ENCODE data around the gene CXXC5.

The CXXC5 gene

DNA sequence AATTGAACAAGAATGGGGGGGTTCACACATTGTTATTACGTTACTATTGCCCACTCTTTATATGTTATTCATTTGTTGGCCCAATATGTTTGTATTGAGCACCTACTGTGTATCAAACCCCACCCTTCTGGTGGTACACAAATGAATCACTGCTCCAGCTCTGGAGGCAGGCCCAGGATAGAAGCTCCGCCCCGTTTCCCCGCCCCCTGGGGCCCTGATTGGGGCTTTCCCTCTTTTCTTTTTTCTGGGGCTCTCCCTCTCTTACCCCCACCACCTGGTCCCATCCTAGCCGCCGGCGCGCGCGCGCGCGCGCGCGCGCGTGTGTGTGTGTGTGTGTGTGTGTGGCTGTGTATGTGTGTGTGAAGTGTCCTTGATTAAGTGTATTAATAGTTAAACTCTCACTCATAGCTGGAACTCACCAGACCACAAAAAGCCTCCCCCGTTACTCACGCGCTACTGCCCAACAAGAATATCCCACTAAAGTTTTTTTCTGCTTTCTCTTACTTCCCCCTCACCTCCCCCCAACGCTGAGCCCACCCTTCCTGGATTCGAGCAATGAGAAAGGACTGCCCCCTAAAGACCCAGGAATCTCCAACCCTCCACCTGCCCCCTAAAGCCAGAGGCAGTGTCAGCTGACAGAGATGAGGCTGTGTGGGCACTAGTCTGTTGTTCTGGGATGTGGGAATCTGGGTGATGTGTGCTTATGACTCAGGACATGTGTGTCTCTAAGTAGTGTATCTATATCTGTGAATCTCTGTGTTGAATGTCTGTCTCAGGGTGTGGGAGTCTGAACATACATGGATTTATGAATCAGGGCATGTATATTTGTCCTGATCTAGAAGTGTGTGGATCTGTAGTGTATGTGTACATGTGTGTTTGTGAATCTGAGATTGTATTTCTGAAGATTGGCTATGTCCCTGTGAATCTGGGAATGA is 4.0 kb downstream of the CXXC5 start:
- peak; percentile 94 for DNase-seq

GRCh38 chr5:139652788-139653241 is 4.7 kb downstream of the CXXC5 start:
- DNase-seq: peak; percentile 51

GRCh38 chr5:139653616-139654015 is 5.5 kb downstream of the CXXC5 start:
- DNase-seq: peak; percentile 15

- no peak for DNase-seq
Measured at GRCh38 chr5:139654464-139654863, 6.3 kb downstream of the CXXC5 start.

GRCh38 chr5:139654871-139655491 is 6.8 kb downstream of the CXXC5 start:
- DNase-seq: peak; percentile 18

DNA sequence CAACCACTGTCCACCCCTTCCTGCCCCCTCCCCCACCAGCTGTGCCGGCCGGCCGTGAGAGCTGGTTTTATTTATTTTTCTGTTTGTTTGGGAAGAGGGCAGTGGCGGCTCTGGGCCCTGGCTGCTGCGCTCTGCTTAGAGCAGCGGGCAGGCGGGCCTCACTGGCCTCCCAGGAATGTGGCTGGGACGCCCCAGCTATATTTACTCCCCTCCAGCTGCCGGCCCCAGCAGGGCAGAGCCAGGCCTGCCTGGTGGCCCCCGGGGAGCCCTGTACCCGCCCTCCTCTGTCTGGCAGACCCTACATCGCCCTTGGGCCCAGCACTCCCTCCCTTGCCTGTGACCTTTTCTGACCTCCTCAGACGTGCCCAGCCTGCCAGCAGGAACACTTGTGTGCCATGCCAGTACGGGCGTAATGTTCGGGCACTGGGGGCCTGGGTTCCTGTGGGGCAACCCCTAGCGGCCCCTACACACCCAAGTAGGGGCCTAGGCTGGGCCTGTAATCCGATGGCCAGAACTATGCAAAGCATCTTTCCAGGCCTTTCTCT is 7.7 kb downstream of the CXXC5 start:
- DNase-seq: peak; percentile 78

DNA sequence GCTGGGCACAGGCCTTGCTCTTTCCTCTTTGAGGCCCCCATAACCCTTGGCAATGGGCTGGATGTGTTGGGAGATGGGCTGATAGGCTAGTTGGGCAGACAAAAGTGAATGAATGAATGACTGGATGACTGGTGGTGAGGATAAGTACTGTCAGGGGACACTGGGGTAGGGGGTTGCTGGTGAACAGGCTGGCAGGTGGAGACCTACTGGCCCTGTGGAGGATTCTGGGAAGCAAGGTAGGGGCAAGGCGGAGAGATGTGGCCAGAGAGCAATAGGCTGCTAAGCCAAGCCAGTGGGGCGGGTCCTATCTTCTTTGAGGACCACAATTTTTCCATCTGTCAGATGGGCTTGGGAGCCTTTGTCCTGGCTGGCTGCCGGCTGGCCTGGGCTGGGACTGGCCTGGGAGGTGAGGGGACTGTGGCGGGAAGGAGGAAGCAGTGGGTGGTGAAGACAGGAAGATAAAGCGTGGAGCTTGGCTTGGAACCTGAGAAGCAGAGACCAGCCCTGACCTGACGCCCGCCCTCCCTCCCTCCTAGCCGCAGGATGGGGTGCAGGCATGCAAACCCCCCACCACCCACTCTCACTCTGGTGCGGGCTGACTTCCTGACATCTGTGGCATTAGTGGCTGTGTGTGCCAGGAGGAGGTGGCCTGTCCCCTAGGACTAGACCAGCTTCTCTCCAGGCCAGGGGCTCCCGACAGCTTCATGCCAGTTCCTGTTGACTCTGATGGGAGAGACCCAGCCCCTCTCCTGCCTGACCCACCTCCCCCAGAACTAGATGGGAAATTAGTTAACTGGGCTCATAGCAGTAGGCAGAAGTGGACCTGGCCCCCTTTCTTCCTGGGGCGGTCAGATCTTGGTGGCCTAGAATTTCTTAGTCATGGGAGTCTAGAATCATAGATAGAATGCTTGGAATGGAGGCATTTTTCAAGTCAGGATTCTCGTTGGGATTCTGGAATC is 9.5 kb downstream of the CXXC5 start:
- peak; percentile 75 for DNase-seq

DNA sequence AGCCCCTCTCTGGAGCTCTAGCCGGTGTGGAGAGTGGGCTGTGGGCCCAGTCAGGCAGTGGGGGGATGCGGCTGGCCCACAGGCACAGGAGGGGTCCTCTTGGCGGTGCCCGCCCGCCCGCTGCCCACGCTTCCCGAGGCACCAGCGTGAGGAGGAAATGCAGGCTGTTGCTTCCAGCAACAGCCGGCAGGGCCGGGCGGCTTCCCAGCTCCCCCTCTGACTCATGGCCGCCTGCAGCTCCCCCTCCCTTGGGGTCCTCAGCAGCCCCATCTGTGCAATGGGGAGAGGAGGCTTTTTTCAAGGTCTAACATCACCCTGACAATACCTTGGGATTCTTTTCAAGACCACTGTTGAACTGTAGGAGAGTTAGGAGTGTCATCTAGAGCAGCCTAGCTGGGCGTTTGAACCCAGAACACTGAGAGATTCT is 10.4 kb downstream of the CXXC5 start:
- DNase-seq: peak; percentile 61

DNA sequence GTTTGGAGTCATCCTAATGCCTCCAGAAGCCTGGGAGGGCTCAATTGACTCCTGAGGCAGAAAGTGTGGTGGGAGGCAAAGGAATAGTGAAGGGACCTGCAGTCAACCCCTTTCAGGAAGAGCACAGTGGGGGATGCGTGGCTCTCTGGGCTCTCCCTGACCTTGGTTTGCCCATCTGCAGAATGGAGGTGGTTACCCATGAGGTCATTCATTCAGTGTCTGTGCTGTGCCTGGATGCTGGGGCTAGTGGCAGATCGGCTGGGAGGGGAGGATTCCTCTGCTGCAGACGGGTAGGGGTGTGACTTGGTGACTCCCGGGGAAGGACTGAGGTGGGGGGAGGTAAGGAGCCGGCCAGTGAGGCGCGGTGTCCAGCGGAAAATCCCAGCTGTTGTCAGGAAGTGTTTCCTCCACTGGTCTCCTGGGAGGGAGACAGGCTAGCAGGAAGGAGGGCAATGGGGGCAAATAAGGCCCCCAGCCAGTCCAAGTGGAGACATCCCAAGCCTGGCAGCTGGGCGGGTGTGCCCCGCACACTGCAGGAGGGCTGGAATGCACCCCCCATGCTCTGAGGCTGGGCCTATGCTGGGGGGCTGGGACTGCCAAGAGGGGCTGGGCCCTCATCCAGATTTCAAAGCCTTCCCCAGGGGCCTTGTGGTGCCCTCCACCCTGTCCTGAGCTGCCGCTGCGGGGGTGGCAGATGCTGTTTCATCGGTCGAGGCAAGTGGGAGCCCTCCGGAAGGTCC is 10.9 kb downstream of the CXXC5 start:
- peak; percentile 94 for DNase-seq

- peak; percentile 83 for DNase-seq
Measured at GRCh38 chr5:139659695-139660101, 11.5 kb downstream of the CXXC5 start.

DNA sequence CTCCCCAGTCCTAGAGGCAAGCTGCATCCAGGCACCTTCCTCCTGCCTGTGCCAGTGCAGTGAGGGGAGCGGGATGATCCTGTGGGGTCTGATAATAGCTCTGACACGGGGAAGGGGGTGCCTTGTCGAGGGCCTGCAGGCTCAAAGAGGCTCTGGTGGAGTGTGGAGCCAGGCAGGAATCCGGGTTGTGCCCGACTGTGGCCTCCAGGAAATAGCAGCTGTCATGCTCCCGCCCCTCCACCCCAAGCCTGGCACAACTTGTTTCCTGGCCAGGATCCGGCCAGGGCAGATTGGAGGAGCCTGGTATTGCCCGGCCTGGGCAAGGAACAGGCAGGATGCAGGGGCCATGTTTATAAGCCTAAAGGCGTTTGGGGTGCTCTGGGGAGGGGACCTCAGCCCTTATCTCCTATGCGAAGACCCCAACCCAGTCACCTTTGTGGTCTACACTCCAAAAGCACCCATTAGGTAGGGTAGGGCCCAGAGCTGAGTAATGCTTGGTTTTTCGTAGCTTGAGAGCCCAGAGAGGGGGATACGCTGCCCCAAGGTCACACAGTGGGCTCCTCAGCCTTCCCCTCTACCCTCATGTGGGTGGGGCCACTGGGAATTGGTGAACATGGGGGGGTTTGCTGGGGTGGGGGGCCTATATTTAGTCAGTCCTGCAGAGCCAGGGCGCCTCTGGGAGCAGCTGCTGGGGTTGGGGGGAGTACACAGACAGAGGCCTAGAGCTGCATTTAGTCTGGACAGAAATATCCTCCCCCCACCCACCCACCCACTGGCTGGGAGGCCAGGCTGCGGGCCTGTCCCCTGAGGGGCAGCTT is 12.2 kb downstream of the CXXC5 start:
- DNase-seq: peak; percentile 68

GRCh38 chr5:139660923-139661814 is 13.0 kb downstream of the CXXC5 start:
- DNase-seq: peak; percentile 95

DNA sequence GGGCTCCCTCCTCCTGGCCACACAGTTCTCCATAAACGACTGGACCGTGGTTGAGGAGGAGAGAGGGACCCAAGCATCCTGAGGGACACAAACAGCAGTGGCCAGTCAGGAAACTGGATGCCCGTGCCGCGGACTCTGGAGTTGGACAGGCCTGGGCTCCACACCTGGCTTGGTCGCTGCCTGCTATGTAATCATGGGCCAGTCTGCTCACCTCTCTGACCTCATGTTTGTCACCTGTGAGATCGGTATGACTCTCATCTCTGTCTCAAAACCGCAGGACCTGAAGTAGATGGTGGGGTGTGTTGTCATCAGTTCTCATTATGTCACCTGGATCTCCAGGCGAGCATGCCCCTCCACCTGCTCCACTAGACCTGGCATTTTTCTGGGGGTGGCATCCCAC is 14.5 kb downstream of the CXXC5 start:
- DNase-seq: no peak

DNA sequence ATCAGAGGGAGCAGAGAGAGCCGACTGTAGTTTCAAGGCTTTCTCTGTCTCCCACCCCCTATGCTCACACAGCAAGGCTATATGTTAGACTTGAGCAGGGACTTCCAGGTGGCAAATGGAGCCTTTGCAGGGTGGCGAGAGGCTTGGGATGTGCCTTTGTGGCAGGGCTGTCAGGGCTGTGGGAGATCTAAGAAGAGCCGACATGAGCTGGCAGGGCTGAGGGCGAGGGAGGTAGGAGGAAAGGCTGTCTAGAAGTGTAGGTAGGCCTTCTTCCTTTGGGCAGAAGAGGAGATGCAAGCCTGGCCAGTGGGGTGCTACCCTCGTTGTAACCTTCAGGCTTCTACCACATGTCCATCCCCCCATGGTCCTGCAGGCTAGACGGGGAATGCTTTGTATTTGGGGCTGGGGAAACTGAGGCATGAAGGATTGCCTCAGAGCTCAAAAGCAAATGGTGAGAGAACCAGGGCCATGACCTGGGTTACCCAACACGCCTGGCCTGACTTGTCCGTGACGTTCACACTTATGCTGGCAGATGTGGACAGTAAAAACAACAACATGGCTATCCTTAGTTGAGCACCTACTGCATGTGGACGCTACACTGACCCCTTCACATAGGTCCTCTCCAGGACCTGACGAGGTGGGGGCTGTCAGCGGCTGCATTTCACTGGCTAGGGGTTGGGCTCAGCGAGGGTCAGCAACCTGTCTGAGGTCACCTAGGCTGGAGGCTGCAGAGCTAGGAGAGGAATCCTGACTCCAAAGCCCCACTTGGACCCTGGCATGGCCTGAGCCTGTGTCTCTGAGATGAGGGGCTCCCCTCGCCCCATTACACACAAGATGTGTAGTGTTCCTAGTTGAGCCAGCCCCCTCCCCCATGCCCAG is 15.3 kb downstream of the CXXC5 start:
- DNase-seq: no peak

- no peak for DNase-seq
Measured at GRCh38 chr5:139664086-139664693, 16.0 kb downstream of the CXXC5 start.

DNA sequence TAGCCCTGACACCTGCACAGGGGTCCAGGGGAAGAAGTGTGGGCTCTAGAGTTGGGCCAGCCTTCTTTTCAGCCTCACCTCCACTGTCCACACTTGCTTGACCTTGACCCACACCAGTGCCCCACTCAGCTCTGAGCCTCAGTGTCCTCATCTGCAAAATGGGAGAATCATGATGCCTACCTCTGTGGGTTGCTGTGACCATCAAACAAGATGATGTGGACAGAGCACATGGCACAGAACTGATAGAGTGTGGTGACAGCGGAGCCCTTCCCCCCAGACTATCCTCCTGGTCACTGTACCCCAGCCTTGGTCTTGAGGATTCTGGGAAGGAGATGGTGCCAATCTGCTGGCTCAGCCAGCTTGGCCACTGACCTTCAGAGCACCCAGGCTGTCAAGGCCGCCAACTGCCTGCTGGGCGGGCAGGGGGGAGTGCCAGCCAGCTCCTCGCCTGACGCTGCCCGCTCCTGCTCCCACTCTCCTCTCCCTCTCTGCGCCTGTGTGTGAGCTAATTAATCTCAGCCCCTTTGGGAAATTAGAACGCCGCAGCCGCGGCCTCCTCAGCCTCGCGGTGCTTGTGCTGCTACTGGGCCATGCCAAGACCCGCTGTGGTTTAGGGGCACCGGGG is 16.7 kb downstream of the CXXC5 start:
- no peak for DNase-seq

- no peak for DNase-seq
Measured at GRCh38 chr5:139665626-139666025, 17.5 kb downstream of the CXXC5 start.

GRCh38 chr5:139666551-139666950 is 18.4 kb downstream of the CXXC5 start:
- DNase-seq: no peak

Data from fibroblast of skin of back (primary cell).